Measurements from ENCODE around the gene MEAF6. TPM values are rescaled to one million over a fixed set of nuclear protein-coding genes. Genes with fewer than 3 reads are reported as not detected.

Gene MEAF6
- total and polyA plus RNA-seq, 10 donors, result 39.5 to 69.0 (median 56.2) TPM

DNA sequence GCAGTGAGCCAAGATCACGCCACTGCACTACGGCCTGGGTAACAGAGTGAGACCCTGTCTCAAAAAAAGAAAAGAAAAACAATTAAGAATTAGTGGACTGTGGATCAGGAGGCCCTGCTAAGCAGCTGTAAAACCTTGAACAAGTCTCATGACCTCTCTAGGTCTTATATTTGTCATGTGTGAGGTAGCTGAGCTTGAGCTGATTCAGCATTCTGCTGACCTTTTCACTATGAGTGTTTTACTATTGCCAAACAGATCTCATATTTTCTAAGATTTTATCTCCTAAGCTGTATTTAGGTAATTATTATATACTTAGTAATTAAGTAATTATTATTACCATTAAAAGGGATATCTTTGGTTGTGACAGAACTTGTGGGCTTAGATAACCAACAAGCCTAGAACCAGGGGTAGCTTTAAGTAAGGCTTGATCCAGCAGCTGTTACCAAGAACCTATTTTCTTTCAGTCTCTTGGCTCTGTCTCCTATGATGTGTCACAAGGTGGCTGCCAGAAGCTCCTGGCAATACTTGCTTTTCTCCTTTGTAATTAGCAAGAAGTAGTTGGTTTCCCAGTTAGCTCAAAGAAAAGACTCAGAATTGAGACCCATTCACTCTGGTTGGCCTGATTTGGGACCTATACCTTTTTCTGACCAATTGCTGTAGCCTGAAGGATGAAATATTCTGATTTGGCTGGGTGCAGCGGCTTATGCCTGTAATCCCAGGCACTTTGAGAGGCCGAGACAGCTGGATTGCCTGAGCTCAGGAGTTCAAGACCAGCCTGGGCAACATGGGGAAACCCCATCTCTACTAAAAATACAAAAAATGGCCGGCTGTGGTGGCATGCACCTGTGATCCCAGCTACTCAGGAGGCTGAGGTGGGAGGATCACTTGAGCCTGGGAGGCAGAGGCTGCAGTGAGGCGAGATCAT, 48.7 kb downstream of the MEAF6 start:
- intact Hi-C loops (cut with DNase I; ENCODE audit: low total_unique reads), result no loop called here
- no peak for DNase-seq
- Histone ChIP-seq H3K27me3 (replicated peaks in 1 of 7) (no peaks in the 10 kb centered on the region), H3K9me3 (no peaks in the 10 kb centered on the region), H3K4me1 (peaks cover 0 to 17% (median 4%) of the 10 kb centered on the region in 6 donors), H3K27ac (no peak overlapping the region), H3K36me3 (no peaks in the 10 kb centered on the region), H3K4me3 (no peak overlapping the region)
- no peak for TF ChIP-seq POLR2AphosphoS5 (IDR thresholded peaks at IDR 0.05)
- TF ChIP-seq, protein P1, sequence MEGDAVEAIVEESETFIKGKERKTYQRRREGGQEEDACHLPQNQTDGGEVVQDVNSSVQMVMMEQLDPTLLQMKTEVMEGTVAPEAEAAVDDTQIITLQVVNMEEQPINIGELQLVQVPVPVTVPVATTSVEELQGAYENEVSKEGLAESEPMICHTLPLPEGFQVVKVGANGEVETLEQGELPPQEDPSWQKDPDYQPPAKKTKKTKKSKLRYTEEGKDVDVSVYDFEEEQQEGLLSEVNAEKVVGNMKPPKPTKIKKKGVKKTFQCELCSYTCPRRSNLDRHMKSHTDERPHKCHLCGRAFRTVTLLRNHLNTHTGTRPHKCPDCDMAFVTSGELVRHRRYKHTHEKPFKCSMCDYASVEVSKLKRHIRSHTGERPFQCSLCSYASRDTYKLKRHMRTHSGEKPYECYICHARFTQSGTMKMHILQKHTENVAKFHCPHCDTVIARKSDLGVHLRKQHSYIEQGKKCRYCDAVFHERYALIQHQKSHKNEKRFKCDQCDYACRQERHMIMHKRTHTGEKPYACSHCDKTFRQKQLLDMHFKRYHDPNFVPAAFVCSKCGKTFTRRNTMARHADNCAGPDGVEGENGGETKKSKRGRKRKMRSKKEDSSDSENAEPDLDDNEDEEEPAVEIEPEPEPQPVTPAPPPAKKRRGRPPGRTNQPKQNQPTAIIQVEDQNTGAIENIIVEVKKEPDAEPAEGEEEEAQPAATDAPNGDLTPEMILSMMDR (IDR thresholded peaks at IDR 0.05 in 8 of 11, conservative IDR thresholded peaks at IDR 0.05 in 3 of 11), result no peak
- TF ChIP-seq POLR2A (IDR thresholded peaks at IDR 0.05), result no peak
- WGBS, 5 donors, result 86 to 90% (median 89%) methylated on average over 6 of the region's 6 CpGs

DNA sequence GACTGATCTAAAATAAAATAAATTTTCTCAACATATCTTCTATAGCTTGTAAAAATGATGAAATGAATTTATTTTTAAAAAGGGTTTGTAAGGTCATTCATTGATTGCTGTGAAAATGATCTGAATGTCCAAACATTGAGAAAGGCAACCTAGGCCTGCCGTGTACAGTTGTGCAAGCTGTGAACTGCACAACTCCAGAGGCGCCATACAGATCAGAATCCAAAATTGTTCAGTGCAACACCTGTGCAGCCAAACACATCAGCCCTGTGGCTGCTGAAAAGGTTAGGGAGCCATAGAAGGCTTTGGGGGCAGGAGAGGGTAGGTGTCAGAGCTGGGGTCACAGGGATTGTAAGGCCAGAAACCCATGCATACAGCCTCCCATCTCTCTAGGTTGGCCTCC, 50.1 kb downstream of the MEAF6 start:
- no peaks in the 10 kb centered on the region for H3K36me3 ChIP-seq
- H3K9me3 ChIP-seq, result no peaks in the 10 kb centered on the region
- intact Hi-C loops (cut with DNase I; ENCODE audit: low total_unique reads), result no loop called here
- no peak overlapping the region for H3K27ac ChIP-seq
- TF ChIP-seq, protein P1 (IDR thresholded peaks at IDR 0.05 in 8 of 11, conservative IDR thresholded peaks at IDR 0.05 in 3 of 11), result no peak
- no peak for TF ChIP-seq POLR2AphosphoS5 (IDR thresholded peaks at IDR 0.05)
- TF ChIP-seq POLR2A (IDR thresholded peaks at IDR 0.05), result no peak
- no peaks in the 10 kb centered on the region for H3K27me3 ChIP-seq (replicated peaks in 1 of 7)
- no peak overlapping the region for H3K4me3 ChIP-seq
- WGBS, 5 donors, result 48 to 90% (median 84%) methylated on average over 2 of the region's 2 CpGs
- DNase-seq, result no peak
- peaks cover 0 to 3% (median 2%) of the 10 kb centered on the region in 6 donors for H3K4me1 ChIP-seq

DNA sequence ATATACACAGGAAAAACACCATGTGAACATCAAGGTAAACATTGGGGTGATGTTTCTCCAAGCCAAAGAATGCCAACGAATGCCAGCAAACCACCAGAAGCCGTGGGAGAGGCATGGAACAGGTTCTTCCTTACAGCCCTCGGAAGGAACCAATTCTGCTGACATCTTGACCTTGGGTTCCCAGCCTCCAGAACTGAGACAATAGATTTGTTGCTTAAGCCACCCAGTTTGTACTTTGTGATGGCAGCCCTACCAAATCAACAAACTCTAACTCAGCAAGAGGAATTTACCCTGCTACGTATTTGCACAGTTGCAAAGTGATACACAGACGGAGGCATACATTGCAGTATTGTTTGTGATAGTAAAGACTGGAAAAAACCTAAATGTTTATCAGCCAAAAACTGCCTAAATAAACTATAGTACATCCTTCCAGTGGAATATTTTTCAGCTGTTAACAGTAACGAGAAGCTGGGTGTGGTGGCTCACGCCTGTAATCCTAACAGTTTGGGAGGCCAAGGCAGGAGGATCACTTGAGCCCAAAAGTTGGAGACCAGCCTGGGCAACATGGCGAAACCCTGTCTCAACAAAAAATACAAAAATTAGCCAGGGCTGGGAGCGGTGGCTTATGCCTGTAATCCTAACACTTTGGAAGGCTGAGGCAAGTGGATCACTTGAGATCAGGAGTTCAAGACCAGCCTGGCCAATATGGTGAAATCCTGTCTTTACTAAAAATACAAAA, 52.7 kb downstream of the MEAF6 start:
- H3K9me3 ChIP-seq, result no peaks in the 10 kb centered on the region

More for the DNA sequence above, 52.7 kb downstream of the MEAF6 start:
- 86 to 96% (median 93%) methylated on average over 9 of the region's 9 CpGs for WGBS, 5 donors
- intact Hi-C loops (cut with DNase I; ENCODE audit: low total_unique reads), result no loop called here
- no peaks in the 10 kb centered on the region for H3K27me3 ChIP-seq (replicated peaks in 1 of 7)
- H3K4me1 ChIP-seq, result no peaks in the 10 kb centered on the region
- DNase-seq, result no peak
- no peak overlapping the region for H3K4me3 ChIP-seq
- no peak overlapping the region for H3K27ac ChIP-seq
- H3K36me3 ChIP-seq, result no peaks in the 10 kb centered on the region
- TF ChIP-seq, protein P1 (IDR thresholded peaks at IDR 0.05 in 8 of 11, conservative IDR thresholded peaks at IDR 0.05 in 3 of 11), result no peak
- TF ChIP-seq POLR2A (IDR thresholded peaks at IDR 0.05) (no peak), POLR2AphosphoS5 (IDR thresholded peaks at IDR 0.05) (no peak)

All from spleen (tissue), 11 donors.